Measurements from ENCODE around the gene SH3BP1. TPM values are rescaled to one million over a fixed set of nuclear protein-coding genes. Genes with fewer than 3 reads are reported as not detected.

Gene SH3BP1
- total and polyA plus RNA-seq, 4 experiments from 2014 or later = 17.6 to 89.2 (median 57.1) TPM

- H3K9me3 Mint-ChIP-seq = no peaks in the 10 kb centered on the region
- H3K27me3 Mint-ChIP-seq = no peaks in the 10 kb centered on the region
- H3K27ac ChIP-seq (ENCODE audit: low read depth, low read length) = peak overlapping the region; percentile 87
- H3K9me3 ChIP-seq (ENCODE audit: control insufficient read depth in 1 of 2, low read length in 2 of 2) = no peaks in the 10 kb centered on the region
- CTCF ChIA-PET (ENCODE audit: partially characterized antibody) = interaction anchor here (8.9 to 22.7 kb wide), 4 partner anchors 18 to 70 kb away, joined by 78 to 558 read pairs (median 158); partner anchors contain the start of genes GGA1, PDXP and SH3BP1
- H3K27me3 ChIP-seq (ENCODE audit: insufficient read depth, low read length) = no peaks in the 10 kb centered on the region
- H3K4me3 Mint-ChIP-seq = peak overlapping the region in 2 of 8 donors; percentile 26
- H3K4me1 ChIP-seq (ENCODE audit: insufficient read depth, low read length) = peaks cover 34% of the 10 kb centered on the region
- POLR2A ChIA-PET (ENCODE audit: partially characterized antibody) = interaction anchor here (1.2 to 12.9 kb wide), 7 partner anchors 6 to 73 kb away, joined by 3 to 348 read pairs (median 69); partner anchors contain the start of genes GGA1, NOL12, PDXP and SH3BP1
- intact Hi-C loops (cut with micrococcal nuclease) = no loop called here
- peak overlapping the region in 5 of 7 donors; percentile 77 to 100 (median 86) for H3K27ac Mint-ChIP-seq
- no peaks in the 10 kb centered on the region for H3K36me3 ChIP-seq (ENCODE audit: insufficient read depth, low read length)
- peaks cover 22 to 65% (median 36%) of the 10 kb centered on the region in 4 donors for H3K4me1 Mint-ChIP-seq
- H3K4me3 ChIP-seq (ENCODE audit: low read length in 2 of 2) = no peak overlapping the region
- peaks cover 0 to 10% of the 10 kb centered on the region in 2 donors for H3K36me3 Mint-ChIP-seq
- no peak for DNase-seq
Observed at GRCh38 chr22:37678372-37678771, 38.9 kb downstream of the SH3BP1 start.

GRCh38 chr22:37679670-37680069 is 40.2 kb downstream of the SH3BP1 start:
- CTCF ChIA-PET (ENCODE audit: partially characterized antibody) = interaction anchor here (5.1 to 22.7 kb wide), 5 partner anchors 20 to 71 kb away, joined by 51 to 558 read pairs (median 136); partner anchors contain the start of genes GGA1, PDXP and SH3BP1
- H3K4me1 ChIP-seq (ENCODE audit: insufficient read depth, low read length) = peaks cover 29% of the 10 kb centered on the region
- Mint-ChIP-seq H3K4me1 (peaks cover 17 to 52% (median 28%) of the 10 kb centered on the region in 4 donors), H3K27ac (peak overlapping the region; percentile 35 to 81 (median 66)), H3K9me3 (no peaks in the 10 kb centered on the region), H3K36me3 (peaks cover 0 to 9% of the 10 kb centered on the region in 2 donors), H3K27me3 (no peaks in the 10 kb centered on the region), H3K4me3 (peak overlapping the region in 3 of 8 donors; percentile 17 to 26 (median 21))
- H3K4me3 ChIP-seq (ENCODE audit: low read length in 2 of 2) = no peak overlapping the region
- no peak overlapping the region for H3K27ac ChIP-seq (ENCODE audit: low read depth, low read length)
- no peaks in the 10 kb centered on the region for H3K27me3 ChIP-seq (ENCODE audit: insufficient read depth, low read length)
- POLR2A ChIA-PET (ENCODE audit: partially characterized antibody) = interaction anchor here (0.8 to 6.1 kb wide), 7 partner anchors 20 to 72 kb away, joined by 4 to 70 read pairs (median 12); partner anchors contain the start of genes GGA1, PDXP and SH3BP1
- intact Hi-C loops (cut with micrococcal nuclease) = loop anchor here (10.0 kb wide), 1 partner anchor 65 kb away; no protein-coding TSS in a partner anchor
- no peak for DNase-seq
- H3K36me3 ChIP-seq (ENCODE audit: insufficient read depth, low read length) = no peaks in the 10 kb centered on the region
- H3K9me3 ChIP-seq (ENCODE audit: control insufficient read depth in 1 of 2, low read length in 2 of 2) = no peaks in the 10 kb centered on the region

DNA sequence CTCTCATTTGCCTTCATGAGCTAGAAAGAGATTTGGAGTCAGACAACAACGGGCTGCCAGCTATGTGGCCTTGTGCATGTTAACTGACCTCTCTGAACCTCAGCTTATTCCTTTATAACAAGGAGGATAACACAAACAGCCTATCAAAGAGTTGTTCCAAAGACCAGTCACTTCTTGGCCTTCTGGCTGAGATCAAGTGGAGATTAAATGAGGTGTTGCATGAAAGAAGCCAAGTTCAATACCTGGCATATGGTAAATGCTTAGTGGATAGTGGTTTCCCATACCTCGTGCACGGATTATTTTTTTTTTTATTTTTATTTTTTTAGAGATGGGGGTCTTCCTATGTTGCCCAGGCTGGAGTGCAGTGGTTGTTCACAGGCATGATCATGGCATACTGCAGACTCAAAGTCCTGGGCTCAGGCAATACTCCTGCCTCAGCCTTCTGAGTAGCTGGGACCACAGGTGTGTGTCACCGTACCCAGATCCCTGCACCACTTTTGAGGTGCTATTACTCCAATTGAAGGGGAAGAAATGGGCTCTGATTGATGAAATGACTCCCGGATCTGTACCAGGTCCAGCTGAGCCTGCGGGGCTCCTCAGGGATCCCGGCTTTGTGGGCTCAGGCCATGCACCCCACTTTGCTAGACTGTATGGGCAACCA is 40.9 kb downstream of the SH3BP1 start:
- no peak overlapping the region for H3K27ac ChIP-seq (ENCODE audit: low read depth, low read length)
- DNase-seq = no peak
- no peaks in the 10 kb centered on the region for H3K9me3 ChIP-seq (ENCODE audit: control insufficient read depth in 1 of 2, low read length in 2 of 2)
- ChIA-PET POLR2A (ENCODE audit: partially characterized antibody) (interaction anchor here (0.8 to 8.4 kb wide), 9 partner anchors 6 to 72 kb away, joined by 4 to 90 read pairs (median 12); partner anchors contain the start of genes GGA1, LGALS1, PDXP and SH3BP1), CTCF (ENCODE audit: partially characterized antibody) (interaction anchor here (1.1 to 22.7 kb wide), 7 partner anchors 9 to 72 kb away, joined by 3 to 558 read pairs (median 78); partner anchors contain the start of genes GGA1, PDXP and SH3BP1)
- H3K4me1 Mint-ChIP-seq = peaks cover 16 to 46% (median 24%) of the 10 kb centered on the region in 4 donors
- peaks cover 23% of the 10 kb centered on the region for H3K4me1 ChIP-seq (ENCODE audit: insufficient read depth, low read length)
- intact Hi-C loops (cut with micrococcal nuclease) = loop anchor here (10.0 kb wide), 1 partner anchor 64 kb away; no protein-coding TSS in a partner anchor
- peaks cover 0 to 9% of the 10 kb centered on the region in 2 donors for H3K36me3 Mint-ChIP-seq
- no peaks in the 10 kb centered on the region for H3K27me3 Mint-ChIP-seq
- H3K27ac Mint-ChIP-seq = peak overlapping the region in 3 of 7 donors; percentile 43 to 83 (median 81)
- H3K9me3 Mint-ChIP-seq = no peaks in the 10 kb centered on the region
- H3K36me3 ChIP-seq (ENCODE audit: insufficient read depth, low read length) = no peaks in the 10 kb centered on the region
- no peak overlapping the region for H3K4me3 ChIP-seq (ENCODE audit: low read length in 2 of 2)
- H3K4me3 Mint-ChIP-seq = no peak overlapping the region
- H3K27me3 ChIP-seq (ENCODE audit: insufficient read depth, low read length) = no peaks in the 10 kb centered on the region

GRCh38 chr22:37681001-37681424 is 41.5 kb downstream of the SH3BP1 start:
- H3K27me3 Mint-ChIP-seq = no peaks in the 10 kb centered on the region
- CTCF ChIA-PET (ENCODE audit: partially characterized antibody) = interaction anchor here (0.8 to 22.7 kb wide), 9 partner anchors 9 to 143 kb away, joined by 3 to 558 read pairs (median 51); partner anchors contain the start of genes GGA1, PDXP and SH3BP1
- DNase-seq = peak in 1 of 5 donors; percentile 27
- H3K4me1 Mint-ChIP-seq = peaks cover 17 to 43% (median 23%) of the 10 kb centered on the region in 4 donors
- POLR2A ChIA-PET (ENCODE audit: partially characterized antibody) = interaction anchor here (0.9 to 8.4 kb wide), 13 partner anchors 7 to 89 kb away, joined by 3 to 90 read pairs (median 4); partner anchors contain the start of genes GGA1, LGALS1, PDXP and SH3BP1
- intact Hi-C loops (cut with micrococcal nuclease) = loop anchor here (1.0 to 10.0 kb wide), 6 partner anchors 23 to 74 kb away; partner anchors contain the start of genes PDXP and SH3BP1
- peak overlapping the region in 1 of 8 donors; percentile 67 for H3K4me3 Mint-ChIP-seq
- H3K4me1 ChIP-seq (ENCODE audit: insufficient read depth, low read length) = peaks cover 20% of the 10 kb centered on the region
- peak overlapping the region in 5 of 7 donors; percentile 78 to 83 (median 80) for H3K27ac Mint-ChIP-seq
- H3K36me3 ChIP-seq (ENCODE audit: insufficient read depth, low read length) = no peaks in the 10 kb centered on the region
- no peaks in the 10 kb centered on the region for H3K9me3 ChIP-seq (ENCODE audit: control insufficient read depth in 1 of 2, low read length in 2 of 2)
- H3K9me3 Mint-ChIP-seq = no peaks in the 10 kb centered on the region
- H3K27ac ChIP-seq (ENCODE audit: low read depth, low read length) = no peak overlapping the region
- H3K27me3 ChIP-seq (ENCODE audit: insufficient read depth, low read length) = no peaks in the 10 kb centered on the region
- peaks cover 0 to 10% of the 10 kb centered on the region in 2 donors for H3K36me3 Mint-ChIP-seq
- no peak overlapping the region for H3K4me3 ChIP-seq (ENCODE audit: low read length in 2 of 2)

DNA sequence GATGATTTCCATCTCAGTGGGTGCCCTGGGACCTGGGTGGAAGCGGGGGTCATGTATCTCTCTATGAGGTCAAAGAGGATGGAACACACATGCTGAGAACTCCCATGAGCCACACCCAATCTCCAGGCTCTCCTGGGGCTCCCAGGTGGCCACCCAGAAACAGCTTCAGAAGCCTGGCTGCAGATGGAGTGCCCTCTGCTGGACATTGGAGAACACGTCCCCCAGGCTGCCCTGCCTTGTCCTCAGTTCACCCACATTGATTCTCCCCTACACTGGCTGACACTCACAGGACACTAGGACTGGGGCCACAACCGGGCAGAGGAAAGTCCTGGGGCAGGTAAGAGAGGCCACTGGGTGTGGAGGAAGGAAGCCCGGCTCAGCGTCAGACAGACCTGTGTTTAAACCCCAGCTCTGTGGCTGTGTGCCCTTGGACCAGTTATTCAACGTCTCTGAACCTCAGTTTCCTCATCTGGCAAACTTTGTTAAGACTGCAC is 42.1 kb downstream of the SH3BP1 start:
- ChIA-PET CTCF (ENCODE audit: partially characterized antibody) (interaction anchor here (0.6 to 22.7 kb wide), 12 partner anchors 10 to 143 kb away, joined by 3 to 558 read pairs (median 18); partner anchors contain the start of genes GGA1, PDXP and SH3BP1), POLR2A (ENCODE audit: partially characterized antibody) (interaction anchor here (0.5 to 8.4 kb wide), 15 partner anchors 7 to 89 kb away, joined by 3 to 90 read pairs (median 4); partner anchors contain the start of genes GGA1, LGALS1, PDXP and SH3BP1)
- Histone ChIP-seq H3K4me3 (ENCODE audit: low read length in 2 of 2) (no peak overlapping the region), H3K27me3 (ENCODE audit: insufficient read depth, low read length) (no peaks in the 10 kb centered on the region), H3K9me3 (ENCODE audit: control insufficient read depth in 1 of 2, low read length in 2 of 2) (no peaks in the 10 kb centered on the region), H3K36me3 (ENCODE audit: insufficient read depth, low read length) (no peaks in the 10 kb centered on the region), H3K27ac (ENCODE audit: low read depth, low read length) (no peak overlapping the region), H3K4me1 (ENCODE audit: insufficient read depth, low read length) (peaks cover 22% of the 10 kb centered on the region)
- peak; percentile 68 to 72 (median 70) for DNase-seq
- H3K4me3 Mint-ChIP-seq = peak overlapping the region in 2 of 8 donors; percentile 18 to 67
- H3K36me3 Mint-ChIP-seq = peaks cover 0 to 13% of the 10 kb centered on the region in 2 donors
- no peaks in the 10 kb centered on the region for H3K9me3 Mint-ChIP-seq
- intact Hi-C loops (cut with micrococcal nuclease) = loop anchor here (1.0 to 10.0 kb wide), 6 partner anchors 23 to 74 kb away; partner anchors contain the start of genes PDXP and SH3BP1
- H3K27ac Mint-ChIP-seq = peak overlapping the region; percentile 30 to 83 (median 78)
- H3K27me3 Mint-ChIP-seq = no peaks in the 10 kb centered on the region
- peaks cover 17 to 43% (median 25%) of the 10 kb centered on the region in 4 donors for H3K4me1 Mint-ChIP-seq

DNA sequence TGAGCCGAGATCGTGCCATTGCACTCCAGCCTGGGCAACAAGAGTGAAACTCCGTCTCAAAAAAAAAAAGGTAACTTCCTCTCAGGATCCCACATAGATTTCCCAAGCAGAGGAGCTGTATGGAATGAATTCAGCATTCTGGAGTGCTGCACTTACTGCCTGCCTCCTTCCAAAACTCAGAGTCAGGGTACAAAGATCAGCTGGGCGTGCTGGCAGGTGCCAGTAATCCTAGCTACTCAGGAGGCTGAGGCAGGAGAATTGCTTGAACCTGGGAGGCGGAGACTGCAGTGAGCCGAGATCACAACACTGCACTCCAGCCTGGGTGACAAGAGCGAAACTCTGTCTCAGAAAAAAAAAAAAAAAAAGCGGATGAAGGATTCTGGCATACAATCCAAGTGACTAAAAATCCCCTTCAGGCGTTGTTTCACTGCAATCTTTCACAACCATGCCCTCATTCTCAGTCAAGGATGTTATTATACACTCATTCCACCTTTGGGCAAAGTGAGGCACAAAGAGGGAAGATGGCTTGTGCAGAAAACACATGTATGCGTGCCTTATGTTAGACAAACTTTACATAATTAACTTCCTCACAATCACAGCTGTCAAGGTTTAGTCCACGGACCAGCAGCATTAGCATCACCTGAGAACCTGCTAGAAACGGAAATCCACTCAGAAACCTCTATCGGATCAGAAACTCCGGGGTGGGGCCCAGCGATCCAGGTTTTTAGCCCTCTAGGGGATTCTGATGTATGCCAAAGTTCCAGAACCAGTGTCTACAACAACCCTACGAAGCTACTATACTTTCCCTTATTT is 45.5 kb downstream of the SH3BP1 start:
- peaks cover 28% of the 10 kb centered on the region for H3K4me1 ChIP-seq (ENCODE audit: insufficient read depth, low read length)
- ChIA-PET CTCF (ENCODE audit: partially characterized antibody) (interaction anchor here (0.7 to 22.7 kb wide), 9 partner anchors 10 to 122 kb away, joined by 3 to 558 read pairs (median 6); partner anchors contain the start of genes GGA1, LGALS1, PDXP and SH3BP1), POLR2A (ENCODE audit: partially characterized antibody) (interaction anchor here (0.6 to 8.4 kb wide), 14 partner anchors 10 to 118 kb away, joined by 3 to 90 read pairs (median 10); partner anchors contain the start of genes GGA1, LGALS1, PDXP and SH3BP1)
- H3K27me3 Mint-ChIP-seq = no peaks in the 10 kb centered on the region
- no peaks in the 10 kb centered on the region for H3K9me3 ChIP-seq (ENCODE audit: control insufficient read depth in 1 of 2, low read length in 2 of 2)
- H3K27me3 ChIP-seq (ENCODE audit: insufficient read depth, low read length) = no peaks in the 10 kb centered on the region
- no peak overlapping the region for H3K4me3 ChIP-seq (ENCODE audit: low read length in 2 of 2)
- peaks cover 18 to 42% (median 29%) of the 10 kb centered on the region in 4 donors for H3K4me1 Mint-ChIP-seq
- peak in 1 of 5 donors; percentile 28 for DNase-seq
- no peaks in the 10 kb centered on the region for H3K9me3 Mint-ChIP-seq
- H3K27ac ChIP-seq (ENCODE audit: low read depth, low read length) = no peak overlapping the region
- peak overlapping the region in 5 of 8 donors; percentile 91 to 98 (median 96) for H3K4me3 Mint-ChIP-seq
- H3K27ac Mint-ChIP-seq = peak overlapping the region in 2 of 7 donors; percentile 12 to 91
- intact Hi-C loops (cut with micrococcal nuclease) = loop anchor here (10.0 kb wide), 1 partner anchor 60 kb away; no protein-coding TSS in a partner anchor
- peaks cover 8 to 22% of the 10 kb centered on the region in 2 donors for H3K36me3 Mint-ChIP-seq
- H3K36me3 ChIP-seq (ENCODE audit: insufficient read depth, low read length) = peaks cover 15% of the 10 kb centered on the region

Data from CD4-positive, alpha-beta memory T cell (primary cell).